ENCODE measurements around the gene C6orf62.
A peak's percentile ranks its signal among the peaks of the same experiment; 100 is the strongest.

DNA sequence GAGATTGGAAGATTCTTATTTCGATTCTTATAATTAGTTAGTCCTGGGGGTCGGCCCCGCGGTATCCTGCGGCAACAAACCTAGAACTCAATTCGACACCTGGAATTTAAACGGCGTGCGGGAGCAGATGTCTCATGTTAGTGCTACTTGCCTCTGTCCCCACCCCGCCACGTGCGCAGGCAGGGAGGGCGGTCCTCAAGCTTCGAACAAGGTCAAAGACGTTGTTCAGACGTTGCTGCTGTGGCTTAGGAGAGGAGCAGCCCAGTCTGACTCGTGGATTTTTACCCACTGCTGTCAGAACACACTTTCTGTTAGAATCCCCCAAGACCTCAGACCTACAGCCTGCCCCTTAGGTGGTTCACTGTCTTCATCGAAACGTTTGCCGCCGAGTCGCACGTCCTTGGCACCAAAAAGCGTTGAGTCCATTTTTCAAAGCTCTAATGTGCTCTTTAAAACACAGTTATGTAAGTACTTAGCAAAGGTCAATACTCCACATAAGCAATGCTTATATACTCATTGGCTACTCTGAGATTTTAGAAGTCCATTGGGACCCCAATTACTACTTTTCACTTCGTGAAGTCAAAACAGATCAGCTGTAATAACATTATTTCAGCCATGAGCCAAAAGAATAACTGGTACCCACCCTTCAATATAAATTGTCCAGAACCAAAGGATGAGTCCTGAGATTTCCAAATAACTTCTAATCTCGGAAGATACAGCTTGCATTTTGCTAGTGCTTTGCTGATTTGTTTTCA, 2.7 kb upstream of the C6orf62 start:
- TF ChIP-seq POLR2A (IDR thresholded peaks at IDR 0.05; ENCODE audit: low read length), result peak; percentile 66
- no peak for TF ChIP-seq GATA1 (IDR thresholded peaks at IDR 0.05; ENCODE audit: low read depth, low read length)
